Psoas muscle (tissue), 8 donors: Measurements from ENCODE around the gene UAP1. TPM values are rescaled to one million over a fixed set of nuclear protein-coding genes. Genes with fewer than 3 reads are reported as not detected.

ENCODE experiments used
- ATAC-seq, 4 donors: fragments of 200-7000 bp; cut with Tn5 transposase; one replicate each; pipeline ENCODE4 v1.9.1; 2020; ENCODE audit warnings: moderate library complexity in 3 of 4, mild to moderate bottlenecking in 2 of 4
- DNase-seq, 2 donors: peaks; one replicate each; pipeline ENCODE4 v3.0.0-alpha.2; 2020
- H3K27ac ChIP-seq: fragments of 200-600 bp; one replicate; pipeline ENCODE4 v1.8.0; 2022
- H3K27me3 ChIP-seq, 3 donors: fragments of 200-600 bp in 1 of 3; one replicate each; pipeline versions ENCODE4 v1.6.1 to v1.8.0; 2013 to 2022; ENCODE audit warnings: low read length in 2 of 3, mild to moderate bottlenecking in 2 of 3, moderate library complexity in 1 of 3; ENCODE audit not compliant: insufficient read depth in 3 of 3
- H3K36me3 ChIP-seq, 2 donors: fragments of 200-600 bp in 1 of 2; one replicate each; pipeline versions ENCODE4 v1.6.1 to v1.8.0; 2013 to 2022; ENCODE audit warnings: low read depth in 1 of 2, mild to moderate bottlenecking in 1 of 2, moderate library complexity in 1 of 2; ENCODE audit not compliant: insufficient read depth in 1 of 2
- H3K4me1 ChIP-seq: fragments of 200-600 bp; one replicate; pipeline ENCODE4 v1.8.0; 2022
- H3K4me3 ChIP-seq: fragments of 200-600 bp; one replicate; pipeline ENCODE4 v1.8.0; 2022; ENCODE audit warnings: mild to moderate bottlenecking
- H3K9me3 ChIP-seq: fragments of 200-600 bp; one replicate; pipeline ENCODE4 v1.8.0; 2022
- CTCF ChIP-seq: fragments of 200-600 bp; IDR thresholded peaks from one replicate; pipeline ENCODE4 v1.8.0; 2022; ENCODE audit warnings: antibody characterized with exemption
- WGBS, 3 donors: extraction: QIAGEN DNeasy Blood & Tissue Kit; methylation state at CpG; one replicate each; pipeline versions ENCODE4 v1.1.6 to v1.1.7; 2013; 5-methylcytosine and 5-hydroxymethylcytosine counted together
- intact Hi-C, 2 donors: fragments of 100-400 bp; cut with DNase I; formaldehyde crosslinking; loops; one replicate each; pipeline versions ENCODE4 v1.11.0 to v1.14.2; 2022
- polyA plus RNA-seq, 3 donors: library from polyadenylated mRNA; stranded (reverse); fragments of 200-250 nt; gene quantifications; one replicate each; pipeline ENCODE4 v1.2.3, GENCODE V29; 2013
- total RNA-seq, 4 donors: library from RNA; stranded (reverse); fragmentation: NEBNext Ultra II Directional in 2 of 4; extraction: Animal tissue kit (Norgen Biotek cat#: 25700) in 2 of 4; gene quantifications; one replicate each; pipeline versions ENCODE4 v1.2.1 to v1.2.4, GENCODE V29; 2021 to 2023
- donor health status: healthy with polysubstance abuse.
- donor health status: DM: no; HTN: no; CAD: no; lungs with moderate emphysema.
- donor health status: Bipolar disorder and iron deficiency.
- donor health status: healthy.
- donor health status: DM: yes; HTN: yes; CAD: no.
- donor health status: DM: no; HTN: no; CAD: no.
- donor health status: DM: no; HTN: no; CAD: no.
- donor health status: DM: yes; HTN: yes; CAD: no.

Gene UAP1
- total and polyA plus RNA-seq, 7 donors, result 24.1 to 147 (median 40.1) TPM

DNA sequence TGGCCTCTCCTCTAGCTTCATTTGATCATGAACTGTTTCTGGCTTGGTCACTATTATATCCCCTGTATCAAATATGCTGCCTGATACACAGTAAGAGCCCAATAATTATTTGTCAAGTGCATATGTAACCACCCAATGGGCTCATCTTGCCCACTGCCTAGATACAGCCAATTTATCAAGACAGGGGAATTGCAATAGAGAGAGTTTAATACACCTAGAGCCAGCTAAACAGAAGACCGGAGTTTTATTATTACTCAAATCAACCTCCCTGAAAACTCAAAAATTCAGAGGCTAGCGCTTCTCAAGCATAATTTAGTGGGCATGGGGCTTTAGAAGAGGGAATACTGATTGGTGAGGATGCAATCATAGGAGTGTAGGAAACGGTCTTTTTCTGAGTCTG, 18.3 kb upstream of the UAP1 start:
- 80 to 97% (median 95%) methylated on average over 3 of the region's 3 CpGs for WGBS, 3 donors
- ATAC-seq, result no peak
- no peak for TF ChIP-seq CTCF
- no peak overlapping the region for H3K4me3 ChIP-seq
- no peak for DNase-seq
- intact Hi-C loops, result no loop called here
- H3K9me3 ChIP-seq, result no peaks in the 10 kb centered on the region
- H3K36me3 ChIP-seq, result no peaks in the 10 kb centered on the region
- no peak overlapping the region for H3K27ac ChIP-seq
- no peaks in the 10 kb centered on the region for H3K4me1 ChIP-seq
- H3K27me3 ChIP-seq, result no peaks in the 10 kb centered on the region

GRCh38 chr1:162548170-162548569, 13.4 kb upstream of the UAP1 start:
- Histone ChIP-seq H3K9me3 (no peaks in the 10 kb centered on the region), H3K4me3 (no peak overlapping the region), H3K4me1 (no peaks in the 10 kb centered on the region), H3K36me3 (no peaks in the 10 kb centered on the region), H3K27me3 (no peaks in the 10 kb centered on the region), H3K27ac (no peak overlapping the region)
- TF ChIP-seq CTCF, result no peak
- 65 to 84% (median 76%) methylated on average over 4 of the region's 4 CpGs for WGBS, 3 donors
- DNase-seq, result peak; percentile 41 to 62
- ATAC-seq, result peak in 3 of 4 donors; percentile 62 to 74 (median 63)
- intact Hi-C loops, result no loop called here

- intact Hi-C loops, result no loop called here
Measured at GRCh38 chr1:162549001-162549400, 12.5 kb upstream of the UAP1 start.

GRCh38 chr1:162550925-162551324, 10.6 kb upstream of the UAP1 start:
- no peaks in the 10 kb centered on the region for H3K9me3 ChIP-seq
- ATAC-seq, result no peak
- no peak for TF ChIP-seq CTCF
- DNase-seq, result no peak
- no peak overlapping the region for H3K27ac ChIP-seq
- no peaks in the 10 kb centered on the region for H3K27me3 ChIP-seq
- no peak overlapping the region for H3K4me3 ChIP-seq
- H3K4me1 ChIP-seq, result no peaks in the 10 kb centered on the region
- H3K36me3 ChIP-seq, result no peaks in the 10 kb centered on the region
- intact Hi-C loops, result no loop called here
- 32 to 52% (median 33%) methylated on average over 1 of the region's 1 CpG for WGBS, 3 donors

More at GRCh38 chr1:162549001-162549400, 12.5 kb upstream of the UAP1 start:
- DNase-seq (no peak), ATAC-seq (no peak)
- H3K9me3 ChIP-seq, result no peaks in the 10 kb centered on the region
- H3K4me3 ChIP-seq, result no peak overlapping the region
- WGBS, 3 donors, result 63 to 84% (median 78%) methylated on average over 2 of the region's 2 CpGs
- H3K27ac ChIP-seq, result no peak overlapping the region
- H3K4me1 ChIP-seq, result no peaks in the 10 kb centered on the region
- H3K27me3 ChIP-seq, result no peaks in the 10 kb centered on the region
- no peaks in the 10 kb centered on the region for H3K36me3 ChIP-seq
- no peak for TF ChIP-seq CTCF

GRCh38 chr1:162551969-162552683, 9.4 kb upstream of the UAP1 start:
- DNase-seq (no peak), ATAC-seq (peak in 1 of 4 donors; percentile 54)
- TF ChIP-seq CTCF, result no peak
- H3K9me3 ChIP-seq, result no peaks in the 10 kb centered on the region
- intact Hi-C loops, result no loop called here
- H3K27ac ChIP-seq, result no peak overlapping the region
- H3K4me1 ChIP-seq, result no peaks in the 10 kb centered on the region
- 74 to 79% (median 74%) methylated on average over 7 of the region's 7 CpGs for WGBS, 3 donors
- no peak overlapping the region for H3K4me3 ChIP-seq
- no peaks in the 10 kb centered on the region for H3K36me3 ChIP-seq
- no peaks in the 10 kb centered on the region for H3K27me3 ChIP-seq
